EH (cell line): ENCODE measurements around the gene FAM227B.
"Not testable (repeated sequence)": the region's sequence is repeated elsewhere in the genome, so short reads cannot be mapped to it uniquely, and the experiment has no call there.

Experiments used
- DNase-seq: peaks from one replicate; pipeline ENCODE4 v3.0.0-alpha.2; 2015; ENCODE audit warnings: low read depth

FAM227B gene, protein sequence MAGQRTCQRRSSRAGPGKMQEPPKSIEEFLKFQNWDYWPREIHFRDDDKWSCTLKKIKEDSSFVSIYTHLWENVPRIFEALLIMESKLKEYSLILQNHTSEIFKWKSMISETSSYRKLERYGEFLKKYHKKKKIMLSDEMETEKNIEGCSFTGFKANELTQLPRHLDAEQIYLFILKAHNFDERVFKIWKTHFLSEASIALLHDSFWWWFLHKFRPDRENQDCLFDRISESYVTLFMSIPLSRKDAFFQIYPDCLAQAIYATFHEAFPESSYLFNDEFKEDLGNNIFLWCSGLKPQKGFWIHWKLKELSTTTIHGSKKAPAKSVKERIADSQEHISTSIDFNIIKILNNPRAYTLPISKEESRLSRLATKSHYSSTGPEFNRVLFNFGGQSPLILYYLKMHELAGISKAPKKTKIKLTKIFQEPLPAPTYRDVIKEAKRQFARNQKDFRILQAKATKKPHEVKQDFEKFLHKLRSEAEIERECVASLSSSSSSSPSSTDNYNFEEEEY

DNA sequence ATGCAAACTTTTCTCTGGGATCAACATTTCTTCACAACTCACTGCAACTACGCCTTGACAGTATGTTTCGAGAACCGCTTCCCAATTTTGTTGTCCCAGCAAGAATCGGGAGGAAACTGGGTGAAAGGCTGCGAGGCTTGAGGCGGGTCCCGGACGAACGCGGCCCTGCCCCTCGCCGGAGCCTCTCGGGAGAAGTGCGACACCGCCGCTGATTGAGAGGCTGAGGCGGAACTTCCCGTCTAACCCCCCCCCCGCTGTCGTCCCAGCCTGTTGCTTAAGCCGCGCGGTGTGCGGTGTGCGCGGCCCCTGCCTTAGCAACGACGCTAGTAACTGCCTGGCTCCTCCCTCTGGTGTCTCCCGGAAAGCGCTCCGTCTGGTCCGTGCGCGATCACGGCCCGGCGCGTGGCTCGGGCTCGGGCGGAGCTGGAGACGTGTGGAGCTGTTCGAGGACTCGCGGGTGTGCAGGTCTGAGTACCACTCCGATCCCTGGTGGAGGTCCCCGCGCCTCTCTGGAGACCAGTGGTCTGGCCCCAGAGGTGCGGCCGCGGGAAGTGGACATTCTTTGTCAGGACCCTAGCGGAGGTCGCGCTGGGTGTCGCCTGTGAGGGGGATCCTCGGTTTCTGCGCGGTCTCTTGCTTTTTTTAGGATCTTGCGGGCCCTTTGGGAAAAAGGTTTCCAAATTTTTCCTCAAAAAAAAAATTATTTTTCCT, at the start of gene FAM227B, which contains the start of gene DTWD1:
Gene FAM227B (minus strand): TSS at position 161 of the 711 bp plus-strand sequence. CDS start 5,647 bp downstream, outside the sequence.
Gene DTWD1 (plus strand): TSS at position 391 of the 711 bp plus-strand sequence. CDS start 4,120 bp downstream, outside the sequence.
- peak; percentile 98 for DNase-seq

DNA sequence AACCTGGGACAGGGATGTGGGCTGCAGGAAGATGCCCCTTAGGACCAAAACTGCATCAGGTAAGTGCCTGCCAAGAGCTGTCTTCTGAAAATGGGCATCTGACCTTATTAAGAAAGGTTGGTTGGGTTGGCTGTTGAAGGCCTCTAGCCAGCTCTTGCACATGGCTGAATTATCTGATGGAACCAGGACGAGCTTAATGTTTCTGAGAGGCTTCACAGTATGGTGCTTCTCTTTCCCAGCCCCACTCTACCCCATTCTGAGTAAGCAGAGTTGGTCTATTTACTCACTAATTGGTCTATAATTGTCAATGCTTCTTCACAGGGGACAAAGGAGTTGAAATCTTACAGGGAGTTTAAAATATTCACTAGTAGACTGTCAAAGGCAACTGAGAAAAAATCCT, 48.7 kb upstream of the FAM227B start:
- no peak for DNase-seq

DNA sequence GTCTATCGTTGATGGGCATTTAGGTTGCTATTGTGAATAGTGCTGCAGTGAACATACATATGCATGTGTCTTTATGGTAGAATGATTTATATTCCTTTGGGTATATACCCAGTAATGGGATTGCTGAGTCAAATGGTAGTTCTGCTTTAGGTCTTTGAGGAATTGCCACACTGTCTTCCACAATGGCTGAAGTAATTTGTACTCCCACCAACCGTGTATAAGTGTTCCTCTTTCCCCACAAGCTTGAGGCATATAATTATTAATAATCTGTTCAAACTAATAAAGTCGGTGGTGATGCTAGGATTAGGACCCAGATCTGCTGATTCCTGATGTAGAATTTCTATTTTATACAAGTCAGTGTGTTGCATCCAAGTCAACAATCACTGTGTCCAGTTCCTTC, 45.9 kb upstream of the FAM227B start:
- not testable (repeated sequence) for DNase-seq

DNA sequence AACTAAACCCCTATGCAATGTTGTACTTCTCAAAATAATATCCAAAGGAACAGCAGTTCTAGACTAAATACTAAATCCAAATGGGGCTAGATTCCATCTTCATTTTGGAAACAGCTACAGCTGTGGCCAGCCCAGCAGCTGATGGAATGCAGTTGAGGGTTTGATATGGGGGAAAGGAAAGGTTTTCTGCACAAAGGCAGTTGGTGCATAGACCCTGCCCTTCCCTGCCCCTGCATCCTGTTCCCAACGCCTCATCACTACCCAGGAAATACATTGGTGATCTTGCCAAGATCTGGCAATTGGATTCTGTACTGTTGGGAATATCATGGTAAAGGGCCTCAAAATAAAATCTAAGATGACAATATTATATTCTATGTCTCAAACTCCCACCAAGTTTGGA, 44.1 kb upstream of the FAM227B start:
- no peak for DNase-seq

DNA sequence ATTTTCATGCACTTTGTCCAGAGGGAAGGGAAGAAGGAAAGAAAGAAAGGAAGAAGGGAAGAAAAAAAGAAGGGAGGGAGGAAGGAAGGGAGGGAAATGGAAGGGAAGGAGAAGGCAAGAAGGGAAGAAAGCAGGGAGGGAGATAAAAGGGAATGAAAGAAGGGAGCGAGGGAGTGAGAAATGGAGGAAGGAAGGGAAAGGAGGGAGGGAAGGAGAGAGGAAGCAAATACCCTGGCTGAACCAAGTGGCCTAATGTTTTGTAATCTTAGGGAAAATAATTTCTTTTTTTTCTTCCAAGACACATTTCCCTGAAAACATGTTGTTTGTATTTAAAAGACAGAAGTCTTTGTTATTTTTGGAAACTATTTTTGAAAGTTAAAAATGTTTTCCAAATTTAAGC, 36.1 kb upstream of the FAM227B start:
- DNase-seq: no peak

DNA sequence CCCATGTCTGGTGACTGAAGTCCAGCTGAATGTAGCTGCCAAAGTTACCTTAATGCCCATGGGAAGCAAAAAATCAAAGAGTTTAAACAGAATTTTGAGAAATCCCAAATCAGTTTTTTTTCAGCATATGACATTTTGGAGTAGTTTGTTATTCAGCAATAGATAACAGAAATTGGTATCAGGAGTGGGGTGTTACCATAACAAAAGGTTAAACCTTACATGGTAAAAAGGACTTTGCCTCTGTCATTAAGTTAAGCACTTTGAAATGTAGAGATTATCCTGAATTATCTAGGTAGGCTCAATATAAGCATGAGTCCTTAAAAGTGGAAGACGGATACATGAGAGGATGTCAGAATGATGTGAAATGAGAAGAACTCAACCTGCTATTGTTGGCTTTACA, 32.3 kb upstream of the FAM227B start:
- DNase-seq: no peak

DNA sequence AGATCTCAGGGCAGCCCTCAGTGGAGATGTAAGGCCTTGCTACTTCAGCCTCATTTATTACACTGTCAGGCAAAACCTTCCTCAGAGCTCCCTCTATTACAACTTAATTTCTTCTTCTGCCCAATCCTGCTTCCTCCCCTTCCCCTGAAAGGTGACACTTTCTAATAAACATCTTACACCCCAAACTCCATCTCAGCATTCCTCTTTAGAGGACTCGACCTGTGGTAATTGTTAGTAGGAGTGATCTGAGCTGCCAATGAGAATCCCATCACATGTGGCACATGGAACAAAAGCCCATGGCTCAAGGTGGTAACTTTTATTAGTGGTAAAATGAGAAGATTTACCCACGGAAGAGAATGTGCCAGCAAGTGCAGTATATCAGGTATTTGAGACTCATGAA, 30.1 kb upstream of the FAM227B start:
- DNase-seq: no peak

DNA sequence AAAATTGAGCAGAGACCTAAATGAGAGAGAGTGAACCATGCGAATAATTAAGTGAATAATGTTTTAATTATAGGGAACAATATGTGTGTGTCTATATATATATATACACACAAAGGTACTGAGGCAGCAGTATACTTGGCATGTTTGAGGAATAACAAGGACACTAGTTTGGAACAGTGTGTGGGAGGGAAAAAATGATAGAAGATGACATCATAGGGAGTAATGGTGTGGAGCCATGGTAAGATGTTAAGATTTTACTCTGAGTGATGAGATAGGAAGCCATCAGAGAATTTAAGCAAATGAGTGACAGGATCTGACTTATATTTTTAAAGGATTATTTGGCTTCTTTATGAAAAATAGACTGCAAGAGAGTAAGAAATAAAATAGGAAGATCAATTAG, 29.4 kb upstream of the FAM227B start:
- DNase-seq: no peak

DNA sequence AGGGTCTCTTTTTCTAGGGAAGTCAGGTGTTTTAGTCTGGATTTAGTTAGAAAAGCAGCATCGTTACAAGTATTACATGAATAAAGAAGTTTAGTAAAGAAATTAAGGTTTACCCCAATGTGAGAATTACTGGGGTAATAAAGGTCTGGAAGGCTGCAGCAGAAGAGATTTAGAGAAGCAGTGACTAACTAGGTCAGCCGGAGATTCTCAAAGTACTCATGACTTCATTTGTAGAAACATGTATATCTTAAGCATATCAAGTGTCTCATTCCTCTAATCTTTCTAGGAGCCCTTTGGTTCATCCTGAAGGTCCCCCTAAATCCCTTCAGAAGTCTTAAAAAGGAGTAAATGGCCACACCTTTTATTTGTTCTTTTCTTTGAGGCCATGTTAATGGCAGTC, 26.3 kb upstream of the FAM227B start:
- no peak for DNase-seq

DNA sequence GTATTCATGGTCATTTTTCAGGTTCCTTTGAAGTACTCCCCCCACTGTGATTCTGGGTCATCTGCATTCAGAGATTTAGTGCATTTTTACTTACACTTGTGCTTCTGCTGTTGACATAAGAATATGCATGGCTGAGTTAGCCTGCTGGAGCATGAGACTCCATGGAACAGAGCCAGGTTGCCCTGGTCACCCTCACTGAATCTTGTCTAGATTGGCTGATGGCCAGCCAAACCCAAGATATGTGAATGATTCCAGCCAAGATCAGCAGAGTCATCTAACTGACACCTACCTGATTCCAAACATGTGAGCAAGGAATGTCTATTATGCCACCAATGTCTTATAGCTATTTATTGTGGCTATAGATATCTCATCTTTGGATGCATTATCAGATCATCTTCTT, 25.3 kb upstream of the FAM227B start:
- DNase-seq: peak; percentile 85

DNA sequence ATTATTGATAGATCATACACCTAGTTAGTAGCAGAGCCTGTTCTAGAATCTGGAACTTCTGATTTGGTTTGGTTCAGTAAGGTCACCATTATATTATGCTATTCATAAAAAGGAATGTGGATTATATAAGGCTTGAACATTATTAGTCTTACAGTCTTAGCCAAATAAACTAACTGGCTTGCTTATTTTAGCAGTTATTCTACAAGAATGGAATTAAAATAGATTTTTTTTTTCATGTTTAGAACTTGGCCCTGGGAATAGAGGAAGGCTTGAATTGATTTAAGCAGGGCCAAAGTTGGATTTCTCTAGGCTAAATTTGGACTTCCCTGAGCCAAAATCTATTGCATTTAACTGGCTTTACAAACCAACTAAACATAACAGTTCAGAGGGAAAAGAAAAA, 24.7 kb upstream of the FAM227B start:
- DNase-seq: peak; percentile 49

DNA sequence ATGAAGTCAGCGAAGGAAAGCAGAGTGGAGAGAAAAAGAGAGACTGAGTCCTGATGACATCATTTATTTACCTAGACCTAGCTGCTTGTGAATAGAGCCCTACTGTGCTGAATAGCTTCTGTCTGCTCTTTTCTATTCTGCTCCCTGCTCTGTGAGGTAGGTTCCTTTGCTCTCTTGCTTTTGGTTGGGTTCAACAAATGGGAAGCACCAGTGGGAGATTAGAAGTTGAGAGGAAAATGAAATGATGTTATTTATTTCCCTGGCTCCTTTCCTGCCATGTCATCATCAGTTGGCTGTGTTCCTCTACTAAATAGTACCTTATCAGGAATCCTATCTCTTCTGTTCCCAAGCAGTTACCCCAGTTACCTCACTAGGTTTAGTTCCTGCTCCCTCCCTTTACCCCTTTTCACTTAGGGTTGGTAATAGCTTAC, 23.8 kb upstream of the FAM227B start:
- DNase-seq: peak; percentile 61

DNA sequence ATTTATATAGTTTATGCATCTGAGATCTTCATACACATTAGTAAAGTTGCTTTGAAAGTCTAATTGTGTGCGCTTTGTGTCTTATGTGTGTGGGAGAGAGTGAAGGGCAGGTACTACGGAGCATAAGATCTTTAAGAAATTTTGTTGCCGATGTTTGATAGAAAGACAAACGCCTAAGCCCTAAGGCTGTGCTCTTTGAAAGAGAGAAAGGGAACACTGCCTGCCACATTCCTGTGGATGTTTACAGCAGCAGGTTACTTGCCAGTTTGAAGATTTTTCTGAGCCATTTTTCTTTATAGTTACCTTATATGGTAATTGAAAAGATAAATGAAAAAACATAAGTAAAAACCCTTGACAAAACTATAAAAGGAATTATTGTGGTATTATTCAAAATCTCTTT, 17.2 kb upstream of the FAM227B start:
- DNase-seq: no peak

DNA sequence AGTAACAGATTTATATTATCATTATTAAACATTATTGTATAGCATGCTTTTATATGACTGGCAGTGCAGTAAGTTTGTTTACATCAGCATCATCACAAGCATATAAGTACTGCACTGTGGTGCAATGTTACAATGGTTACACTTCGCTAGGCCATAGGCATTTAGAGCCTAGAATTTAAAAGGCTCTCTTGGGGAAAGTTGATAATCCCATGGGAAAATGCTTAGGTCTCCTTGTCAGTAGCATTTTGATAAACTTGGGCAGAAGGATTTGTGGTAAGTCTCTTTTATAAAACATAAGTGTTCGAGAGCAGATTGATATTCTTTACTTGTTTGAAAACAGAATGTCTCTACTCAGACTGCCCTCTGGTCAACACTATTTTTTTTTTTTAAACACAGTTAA, 7.8 kb upstream of the FAM227B start:
- DNase-seq: no peak

DNA sequence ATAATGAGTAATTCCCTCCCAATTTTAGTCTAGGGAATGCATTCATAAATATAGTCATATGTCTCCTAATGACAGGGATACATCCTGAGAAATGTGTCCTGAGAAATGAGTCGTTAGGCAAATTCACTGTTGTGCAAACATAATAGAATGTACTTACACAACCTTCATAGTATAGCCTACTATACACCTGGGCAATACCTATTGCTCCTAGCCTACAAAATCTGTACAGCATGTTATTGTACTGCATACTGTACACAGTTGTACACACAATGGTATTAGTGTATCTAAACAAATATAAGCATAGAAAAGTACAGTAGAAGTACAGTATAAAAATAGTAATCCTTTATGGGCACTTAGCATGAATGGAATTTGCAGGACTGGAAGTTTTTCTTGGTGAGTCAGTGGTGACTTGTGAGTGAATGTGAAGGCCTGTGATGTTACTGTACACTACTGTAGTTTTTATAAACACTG, 6.8 kb upstream of the FAM227B start:
- DNase-seq: peak; percentile 95

DNA sequence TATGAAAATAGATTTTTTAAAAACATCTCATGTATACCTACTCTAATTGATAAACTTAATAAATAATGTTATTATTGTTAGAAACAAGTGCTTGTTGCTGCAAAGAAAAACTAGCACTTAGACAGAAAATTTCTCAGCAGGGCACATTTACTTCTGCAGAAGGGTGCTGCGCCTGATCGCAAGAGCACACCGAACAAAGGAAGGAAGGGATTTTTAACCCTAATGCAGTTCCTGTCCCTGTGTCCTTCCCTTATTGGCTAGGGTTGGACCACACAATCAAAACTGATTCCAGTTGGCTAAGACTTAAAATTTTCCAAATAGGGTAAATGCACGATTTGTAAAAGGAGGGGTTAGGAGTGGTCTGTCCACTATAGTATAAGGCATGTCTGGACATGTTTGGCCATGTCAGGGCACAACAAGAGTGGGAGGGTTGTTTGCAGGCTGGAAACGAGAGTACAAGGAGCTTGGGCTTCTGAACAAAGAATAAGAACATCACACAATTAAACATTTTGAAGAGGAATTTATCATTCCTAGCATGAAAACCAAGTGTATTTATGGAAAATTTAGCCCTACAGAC, 4.9 kb upstream of the FAM227B start:
- DNase-seq: no peak

DNA sequence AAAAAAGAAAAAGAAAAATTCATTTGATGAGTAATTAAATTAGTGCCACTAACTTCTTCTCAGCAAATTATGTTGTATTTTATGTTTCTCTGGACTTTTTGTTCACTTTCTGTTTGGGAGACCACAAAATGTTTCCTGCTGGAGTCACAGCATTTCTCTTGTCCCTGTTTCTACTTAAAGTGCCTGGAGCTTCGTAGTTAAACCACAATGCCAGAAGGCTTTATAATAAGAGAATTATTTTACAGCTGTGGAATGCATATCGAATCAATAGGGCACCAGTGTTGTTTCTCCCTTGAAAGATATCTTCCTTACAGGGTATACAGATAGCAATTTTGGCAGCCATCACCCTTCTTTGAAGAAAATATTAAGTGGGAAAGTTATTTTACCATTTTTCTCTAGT, 3.4 kb upstream of the FAM227B start:
- DNase-seq: peak; percentile 96

DNA sequence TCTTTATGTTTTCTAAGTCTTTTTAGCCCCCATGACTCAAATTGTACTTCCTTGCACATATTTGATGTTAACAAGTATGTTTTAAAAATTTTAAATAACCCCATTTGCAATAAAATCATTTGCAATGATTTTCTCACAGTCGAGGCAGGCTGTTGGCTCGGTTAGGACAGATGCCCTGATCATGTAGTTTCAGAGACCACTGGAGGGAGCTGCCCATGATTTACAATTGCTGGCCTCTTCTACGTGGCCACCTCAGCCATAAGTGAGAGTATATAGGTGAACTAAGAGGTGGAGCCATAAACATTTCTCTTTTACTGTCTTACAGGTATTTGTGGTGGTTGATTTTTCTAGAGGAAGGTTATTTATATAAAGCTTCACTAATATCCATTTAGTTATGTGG, 1.9 kb upstream of the FAM227B start:
- no peak for DNase-seq

DNA sequence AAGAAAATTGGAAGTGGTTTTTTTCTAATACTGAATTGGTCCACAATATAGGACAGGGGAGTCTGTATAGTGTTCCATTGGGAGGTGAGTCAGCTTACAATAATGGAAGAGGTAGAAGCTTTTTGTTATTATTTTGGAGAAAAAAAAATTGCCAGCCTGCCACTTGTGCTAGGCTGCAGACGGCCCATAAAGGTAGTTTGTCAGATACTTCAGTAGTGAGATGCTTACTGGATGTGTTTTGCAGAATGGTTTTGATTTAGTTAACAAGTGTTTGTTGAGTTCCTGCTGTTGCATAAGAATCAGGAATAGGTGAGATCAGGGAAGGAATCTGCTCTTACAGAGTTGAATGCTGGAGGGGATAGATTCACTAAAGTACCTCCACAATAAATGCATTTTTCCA, 1.3 kb upstream of the FAM227B start:
- no peak for DNase-seq

DNA sequence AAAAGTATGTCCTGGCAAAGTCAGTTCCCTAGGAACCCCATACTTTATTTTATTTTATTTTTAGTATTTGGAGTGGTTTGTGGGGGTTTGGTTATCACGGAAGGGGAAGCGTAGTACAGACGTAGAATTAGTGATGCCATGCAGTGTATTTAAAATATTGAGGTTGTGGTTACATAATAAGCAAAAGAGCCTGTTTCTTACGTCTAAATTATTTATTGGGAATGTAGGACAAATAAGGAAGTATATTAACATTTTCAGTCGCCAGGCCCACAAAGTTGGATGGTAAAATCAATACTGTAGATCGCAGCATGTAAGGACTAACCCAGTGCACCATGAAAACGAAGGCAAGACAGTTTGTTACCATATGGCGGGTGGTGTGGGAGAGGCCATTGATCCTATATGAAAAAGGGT, 788 bp upstream of the FAM227B start:
- DNase-seq: peak; percentile 24

DNA sequence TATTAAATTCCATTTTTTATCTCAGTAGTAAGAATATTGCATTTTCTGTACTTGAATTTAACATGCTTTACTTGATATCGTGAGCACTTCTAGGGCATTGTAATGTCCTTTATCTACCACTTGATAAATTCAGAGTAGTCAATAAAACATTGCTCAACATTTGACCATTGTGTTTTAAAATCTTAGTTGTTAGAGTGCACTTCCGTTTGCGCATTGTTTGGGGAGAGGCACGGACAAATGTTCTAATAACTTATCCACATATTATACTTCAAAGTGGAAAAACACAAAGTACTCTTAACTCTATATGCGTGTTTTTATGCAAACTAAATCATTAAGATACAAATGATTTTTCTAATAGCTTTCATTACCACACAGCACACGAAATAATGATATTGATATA, 419 bp downstream of the FAM227B start:
- peak; percentile 42 for DNase-seq

DNA sequence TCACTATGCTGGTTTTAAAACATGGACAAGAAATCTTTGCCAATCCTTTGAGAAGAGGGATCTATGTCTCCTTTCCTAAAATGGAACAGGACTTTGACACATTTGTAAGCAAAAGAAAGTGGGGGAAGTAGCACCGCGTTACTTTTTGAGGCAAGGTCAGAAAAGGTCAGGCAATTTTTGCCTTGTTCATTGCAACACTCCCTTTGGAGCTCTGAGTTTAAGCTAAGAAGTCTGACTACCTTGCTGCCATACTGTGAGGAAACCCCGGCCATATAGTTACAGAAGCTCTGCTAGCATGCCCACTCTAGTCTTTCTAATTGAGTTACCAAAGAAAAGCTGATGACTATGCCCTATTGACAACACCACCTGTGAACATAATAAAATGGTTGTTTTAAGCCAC, 1.4 kb downstream of the FAM227B start:
- DNase-seq: no peak

DNA sequence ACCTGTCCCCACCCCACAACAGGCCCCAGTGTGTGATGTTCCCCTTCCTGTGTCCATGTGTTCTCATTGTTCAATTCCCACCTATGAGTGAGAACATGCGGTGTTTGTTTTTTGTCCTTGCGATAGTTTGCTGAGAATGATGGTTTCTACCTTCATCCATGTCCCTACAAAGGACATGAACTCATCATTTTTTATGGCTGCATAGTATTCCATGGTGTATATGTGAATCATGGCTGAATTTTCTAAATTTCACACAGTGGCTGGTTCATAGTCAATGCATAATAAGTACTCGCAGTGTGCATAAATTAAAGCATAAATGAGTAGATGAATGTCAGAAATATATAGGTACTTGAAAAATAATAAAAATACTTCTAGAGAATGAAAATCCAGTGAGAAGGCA, 8.4 kb downstream of the FAM227B start:
- not testable (repeated sequence) for DNase-seq
